ENCODE data around the gene KLHL14. TPM values are rescaled to one million over a fixed set of nuclear protein-coding genes. Genes with fewer than 3 reads are reported as not detected.

KLHL14 gene
- total and polyA plus RNA-seq, 2 of the 13 experiments (the other 11 are each of a cell fraction or from before 2014, with no cell fraction given): 16.0 to 41.8 TPM

DNA sequence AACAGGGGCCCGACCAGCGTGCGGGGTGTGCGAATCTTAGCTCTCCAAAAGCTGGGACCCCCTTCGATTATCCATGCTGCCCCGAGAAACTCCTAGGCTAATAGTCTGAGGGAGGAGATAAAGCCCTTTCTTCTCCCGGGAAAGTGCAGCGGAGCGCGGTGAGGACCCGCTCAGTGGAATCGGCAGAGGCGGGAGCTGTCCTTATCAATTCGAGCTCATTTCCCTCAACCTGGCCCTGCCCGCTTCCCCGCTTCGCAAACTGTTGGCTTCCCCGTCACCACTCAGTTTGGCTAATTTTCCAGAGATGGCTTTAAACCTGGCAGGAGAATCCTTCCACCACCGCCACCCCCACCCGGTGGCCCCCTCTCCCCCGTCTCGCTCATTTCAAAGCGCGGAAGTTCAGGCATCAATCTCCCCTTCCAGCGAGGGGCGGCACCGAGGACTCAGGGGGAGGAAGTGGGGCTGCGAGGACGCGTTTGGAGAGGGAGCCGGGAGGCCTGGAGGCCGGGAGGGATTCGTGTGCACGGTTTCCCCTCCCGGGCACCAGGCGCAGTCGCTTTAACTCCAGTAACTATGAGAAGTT lies 1.6 kb downstream of the KLHL14 start (continued):
- TF ChIP-seq, protein P1, sequence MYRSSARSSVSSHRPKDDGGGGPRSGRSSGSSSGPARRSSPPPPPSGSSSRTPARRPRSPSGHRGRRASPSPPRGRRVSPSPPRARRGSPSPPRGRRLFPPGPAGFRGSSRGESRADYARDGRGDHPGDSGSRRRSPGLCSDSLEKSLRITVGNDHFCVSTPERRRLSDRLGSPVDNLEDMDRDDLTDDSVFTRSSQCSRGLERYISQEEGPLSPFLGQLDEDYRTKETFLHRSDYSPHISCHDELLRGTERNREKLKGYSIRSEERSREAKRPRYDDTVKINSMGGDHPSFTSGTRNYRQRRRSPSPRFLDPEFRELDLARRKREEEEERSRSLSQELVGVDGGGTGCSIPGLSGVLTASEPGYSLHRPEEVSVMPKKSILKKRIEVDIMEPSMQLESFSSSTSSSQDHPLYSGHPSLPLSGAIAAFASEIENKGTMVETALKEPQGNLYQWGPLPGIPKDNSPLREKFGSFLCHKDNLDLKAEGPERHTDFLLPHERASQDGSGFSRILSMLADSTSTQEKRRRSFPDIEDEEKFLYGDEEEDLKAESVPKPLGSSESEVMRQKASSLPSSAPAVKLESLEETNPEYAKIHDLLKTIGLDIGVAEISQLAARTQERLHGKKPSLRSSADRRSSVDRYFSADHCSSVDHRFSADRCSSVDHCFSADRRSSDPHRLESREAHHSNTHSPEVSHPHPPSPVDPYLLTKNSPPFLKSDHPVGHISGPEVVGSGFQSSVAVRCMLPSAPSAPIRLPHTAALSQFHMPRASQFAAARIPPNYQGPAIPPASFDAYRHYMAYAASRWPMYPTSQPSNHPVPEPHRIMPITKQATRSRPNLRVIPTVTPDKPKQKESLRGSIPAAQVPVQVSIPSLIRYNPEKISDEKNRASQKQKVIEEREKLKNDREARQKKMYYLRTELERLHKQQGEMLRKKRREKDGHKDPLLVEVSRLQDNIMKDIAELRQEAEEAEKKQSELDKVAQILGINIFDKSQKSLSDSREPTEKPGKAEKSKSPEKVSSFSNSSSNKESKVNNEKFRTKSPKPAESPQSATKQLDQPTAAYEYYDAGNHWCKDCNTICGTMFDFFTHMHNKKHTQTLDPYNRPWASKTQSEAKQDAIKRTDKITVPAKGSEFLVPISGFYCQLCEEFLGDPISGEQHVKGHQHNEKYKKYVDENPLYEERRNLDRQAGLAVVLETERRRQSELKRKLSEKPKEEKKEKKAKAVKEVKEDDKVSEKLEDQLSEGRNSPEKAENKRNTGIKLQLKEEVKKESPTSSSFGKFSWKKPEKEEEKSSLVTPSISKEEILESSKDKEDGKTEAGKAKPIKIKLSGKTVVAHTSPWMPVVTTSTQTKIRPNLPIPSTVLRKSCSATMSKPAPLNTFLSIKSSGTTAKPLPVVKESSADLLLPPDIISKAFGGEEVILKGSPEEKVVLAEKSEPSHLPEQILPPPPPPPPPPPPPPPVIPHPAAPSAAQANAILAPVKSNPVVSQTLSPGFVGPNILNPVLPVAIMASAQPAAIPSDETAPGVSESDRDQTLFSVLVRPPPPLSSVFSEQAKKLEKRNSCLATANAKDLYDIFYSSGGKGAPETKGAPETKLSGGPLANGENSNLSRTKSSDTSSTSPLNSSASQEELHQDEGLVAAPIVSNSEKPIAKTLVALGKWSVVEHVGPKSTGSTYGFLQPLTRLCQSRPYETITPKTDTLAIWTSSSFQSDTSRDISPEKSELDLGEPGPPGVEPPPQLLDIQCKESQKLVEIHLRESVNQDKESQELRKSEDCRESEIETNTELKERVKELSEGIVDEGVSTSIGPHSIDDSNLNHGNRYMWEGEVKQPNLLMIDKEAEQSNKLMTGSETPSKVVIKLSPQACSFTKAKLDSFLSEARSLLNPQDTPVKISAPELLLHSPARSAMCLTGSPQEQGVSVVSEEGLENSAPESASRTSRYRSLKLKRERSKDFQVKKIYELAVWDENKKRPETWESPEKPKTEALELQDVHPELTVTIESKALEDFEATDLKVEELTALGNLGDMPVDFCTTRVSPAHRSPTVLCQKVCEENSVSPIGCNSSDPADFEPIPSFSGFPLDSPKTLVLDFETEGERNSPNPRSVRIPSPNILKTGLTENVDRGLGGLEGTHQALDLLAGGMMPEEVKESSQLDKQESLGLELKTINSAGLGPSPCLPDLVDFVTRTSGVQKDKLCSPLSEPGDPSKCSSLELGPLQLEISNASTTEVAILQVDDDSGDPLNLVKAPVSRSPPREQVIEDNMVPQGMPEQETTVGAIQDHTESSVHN (CRISPR knock-in tag; IDR thresholded peaks at IDR 0.05): no peak
- TF ChIP-seq DNMT1 (CRISPR knock-in tag; IDR thresholded peaks at IDR 0.05): no peak
- TF ChIP-seq ETV6 (CRISPR knock-in tag; conservative IDR thresholded peaks at IDR 0.05): 0 out of 2 replicates have a peak, but pooled peaks have one; percentile 23
- no peak for TF ChIP-seq ZNF317 (CRISPR knock-in tag; IDR thresholded peaks at IDR 0.05)
- 0 out of 2 replicates have a peak, but pooled peaks have one; percentile 16 for TF ChIP-seq SP5 (CRISPR knock-in tag; IDR thresholded peaks at IDR 0.05; ENCODE audit: borderline replicate concordance, low read depth)
- no peak for TF ChIP-seq STAT5B (CRISPR knock-in tag; IDR thresholded peaks at IDR 0.05)
- TF ChIP-seq ZNF709 (CRISPR knock-in tag; IDR thresholded peaks at IDR 0.05): peak; percentile 61; the same call in 1 of the 2 replicates
- TF ChIP-seq SALL1 (CRISPR knock-in tag; IDR thresholded peaks at IDR 0.05): 0 out of 2 replicates have a peak, but pooled peaks have one; percentile 10
- TF ChIP-seq, protein P2, sequence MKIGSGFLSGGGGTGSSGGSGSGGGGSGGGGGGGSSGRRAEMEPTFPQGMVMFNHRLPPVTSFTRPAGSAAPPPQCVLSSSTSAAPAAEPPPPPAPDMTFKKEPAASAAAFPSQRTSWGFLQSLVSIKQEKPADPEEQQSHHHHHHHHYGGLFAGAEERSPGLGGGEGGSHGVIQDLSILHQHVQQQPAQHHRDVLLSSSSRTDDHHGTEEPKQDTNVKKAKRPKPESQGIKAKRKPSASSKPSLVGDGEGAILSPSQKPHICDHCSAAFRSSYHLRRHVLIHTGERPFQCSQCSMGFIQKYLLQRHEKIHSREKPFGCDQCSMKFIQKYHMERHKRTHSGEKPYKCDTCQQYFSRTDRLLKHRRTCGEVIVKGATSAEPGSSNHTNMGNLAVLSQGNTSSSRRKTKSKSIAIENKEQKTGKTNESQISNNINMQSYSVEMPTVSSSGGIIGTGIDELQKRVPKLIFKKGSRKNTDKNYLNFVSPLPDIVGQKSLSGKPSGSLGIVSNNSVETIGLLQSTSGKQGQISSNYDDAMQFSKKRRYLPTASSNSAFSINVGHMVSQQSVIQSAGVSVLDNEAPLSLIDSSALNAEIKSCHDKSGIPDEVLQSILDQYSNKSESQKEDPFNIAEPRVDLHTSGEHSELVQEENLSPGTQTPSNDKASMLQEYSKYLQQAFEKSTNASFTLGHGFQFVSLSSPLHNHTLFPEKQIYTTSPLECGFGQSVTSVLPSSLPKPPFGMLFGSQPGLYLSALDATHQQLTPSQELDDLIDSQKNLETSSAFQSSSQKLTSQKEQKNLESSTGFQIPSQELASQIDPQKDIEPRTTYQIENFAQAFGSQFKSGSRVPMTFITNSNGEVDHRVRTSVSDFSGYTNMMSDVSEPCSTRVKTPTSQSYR (CRISPR knock-in tag; IDR thresholded peaks at IDR 0.05; ENCODE audit: borderline replicate concordance): peak; percentile 48; the same call in 1 of the 2 replicates
- no peak for TF ChIP-seq ZNF747 (CRISPR knock-in tag; IDR thresholded peaks at IDR 0.05; ENCODE audit: borderline replicate concordance)
- TF ChIP-seq, protein P3, sequence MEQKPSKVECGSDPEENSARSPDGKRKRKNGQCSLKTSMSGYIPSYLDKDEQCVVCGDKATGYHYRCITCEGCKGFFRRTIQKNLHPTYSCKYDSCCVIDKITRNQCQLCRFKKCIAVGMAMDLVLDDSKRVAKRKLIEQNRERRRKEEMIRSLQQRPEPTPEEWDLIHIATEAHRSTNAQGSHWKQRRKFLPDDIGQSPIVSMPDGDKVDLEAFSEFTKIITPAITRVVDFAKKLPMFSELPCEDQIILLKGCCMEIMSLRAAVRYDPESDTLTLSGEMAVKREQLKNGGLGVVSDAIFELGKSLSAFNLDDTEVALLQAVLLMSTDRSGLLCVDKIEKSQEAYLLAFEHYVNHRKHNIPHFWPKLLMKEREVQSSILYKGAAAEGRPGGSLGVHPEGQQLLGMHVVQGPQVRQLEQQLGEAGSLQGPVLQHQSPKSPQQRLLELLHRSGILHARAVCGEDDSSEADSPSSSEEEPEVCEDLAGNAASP (CRISPR knock-in tag; IDR thresholded peaks at IDR 0.05; ENCODE audit: borderline replicate concordance): no peak; the same call in 1 of the 2 replicates
- no peak for TF ChIP-seq FOSL1 (CRISPR knock-in tag; IDR thresholded peaks at IDR 0.05; ENCODE audit: borderline replicate concordance)
- TF ChIP-seq PITX1 (CRISPR knock-in tag; IDR thresholded peaks at IDR 0.05): no peak
- no peak for TF ChIP-seq MIXL1 (CRISPR knock-in tag; IDR thresholded peaks at IDR 0.05)
- 0 out of 2 replicates have a peak, but pooled peaks have one; percentile 19 for TF ChIP-seq ZNF768 (CRISPR knock-in tag; IDR thresholded peaks at IDR 0.05)
- TF ChIP-seq ZNF484 (CRISPR knock-in tag; IDR thresholded peaks at IDR 0.05; ENCODE audit: borderline replicate concordance, low read depth): no peak
- TF ChIP-seq, protein P4, sequence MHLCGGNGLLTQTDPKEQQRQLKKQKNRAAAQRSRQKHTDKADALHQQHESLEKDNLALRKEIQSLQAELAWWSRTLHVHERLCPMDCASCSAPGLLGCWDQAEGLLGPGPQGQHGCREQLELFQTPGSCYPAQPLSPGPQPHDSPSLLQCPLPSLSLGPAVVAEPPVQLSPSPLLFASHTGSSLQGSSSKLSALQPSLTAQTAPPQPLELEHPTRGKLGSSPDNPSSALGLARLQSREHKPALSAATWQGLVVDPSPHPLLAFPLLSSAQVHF (CRISPR knock-in tag; IDR thresholded peaks at IDR 0.05): no peak

Data from HepG2 (cell line).